Activated CD4-positive, alpha-beta T cell treated with anti-CD3 and anti-CD28 coated beads, Interleukin-2, amount 50 U/mL, for 48 hours (primary cell): ENCODE data around the gene ACAD9.
"Not testable (repeated sequence)": the region's sequence is repeated elsewhere in the genome, so short reads cannot be mapped to it uniquely, and the experiment has no call there.

ENCODE experiments used
- DNase-seq, 2 experiments: peaks; one replicate each; pipeline ENCODE4 v3.0.0-alpha.2; 2020

ACAD9 gene

GRCh38 chr3:128902426-128902825 is 23.0 kb downstream of the ACAD9 start:
- no peak for DNase-seq

- DNase-seq, result no peak
These were observed 24.1 kb downstream of the ACAD9 start for GRCh38 chr3:128903501-128903900.

- DNase-seq, result no peak
These were observed 26.8 kb downstream of the ACAD9 start for GRCh38 chr3:128906031-128906803.

GRCh38 chr3:128906804-128907525 is 27.5 kb downstream of the ACAD9 start:
- DNase-seq, result no peak

GRCh38 chr3:128907706-128908445 is 28.5 kb downstream of the ACAD9 start:
- no peak for DNase-seq

- no peak for DNase-seq
These were observed 29.5 kb downstream of the ACAD9 start for GRCh38 chr3:128908951-128909350.

- DNase-seq, result no peak
These were observed 30.6 kb downstream of the ACAD9 start for GRCh38 chr3:128910006-128910405.

GRCh38 chr3:128911911-128912310 is 32.5 kb downstream of the ACAD9 start:
- no peak for DNase-seq

GRCh38 chr3:128914966-128915645 is 35.7 kb downstream of the ACAD9 start:
- no peak for DNase-seq

GRCh38 chr3:128917291-128917690 is 37.9 kb downstream of the ACAD9 start:
- no peak for DNase-seq

GRCh38 chr3:128919988-128920387 is 40.6 kb downstream of the ACAD9 start:
- DNase-seq, result no peak

GRCh38 chr3:128922804-128923459 is 43.5 kb downstream of the ACAD9 start:
- peak; percentile 55 to 68 for DNase-seq

GRCh38 chr3:128923576-128923975 is 44.2 kb downstream of the ACAD9 start:
- no peak for DNase-seq

GRCh38 chr3:128923986-128924385 is 44.6 kb downstream of the ACAD9 start:
- not testable (repeated sequence) for DNase-seq

GRCh38 chr3:128929364-128929763 is 49.9 kb downstream of the ACAD9 start:
- DNase-seq, result no peak

- DNase-seq, result no peak
These were observed 51.6 kb downstream of the ACAD9 start for GRCh38 chr3:128931046-128931445.

- DNase-seq, result no peak
These were observed 53.2 kb downstream of the ACAD9 start for GRCh38 chr3:128932516-128933212.

- DNase-seq, result no peak
These were observed 53.9 kb downstream of the ACAD9 start for GRCh38 chr3:128933213-128933921.

- no peak for DNase-seq
These were observed 54.5 kb downstream of the ACAD9 start for GRCh38 chr3:128933922-128934253.

GRCh38 chr3:128935922-128936321 is 56.5 kb downstream of the ACAD9 start:
- no peak for DNase-seq

GRCh38 chr3:128936341-128936740 is 56.9 kb downstream of the ACAD9 start:
- DNase-seq, result no peak
